GM19043 (cell line): ENCODE results near the gene GMPS.
"Not testable (repeated sequence)": the region's sequence is repeated elsewhere in the genome, so short reads cannot be mapped to it uniquely, and the experiment has no call there.

Experiments
- ATAC-seq: cut with Tn5 transposase; IDR thresholded peaks from one replicate; pipeline ENCODE4 v1.9.1; 2021; ENCODE audit warnings: low read depth; ENCODE audit not compliant: unreplicated experiment

GMPS gene

DNA sequence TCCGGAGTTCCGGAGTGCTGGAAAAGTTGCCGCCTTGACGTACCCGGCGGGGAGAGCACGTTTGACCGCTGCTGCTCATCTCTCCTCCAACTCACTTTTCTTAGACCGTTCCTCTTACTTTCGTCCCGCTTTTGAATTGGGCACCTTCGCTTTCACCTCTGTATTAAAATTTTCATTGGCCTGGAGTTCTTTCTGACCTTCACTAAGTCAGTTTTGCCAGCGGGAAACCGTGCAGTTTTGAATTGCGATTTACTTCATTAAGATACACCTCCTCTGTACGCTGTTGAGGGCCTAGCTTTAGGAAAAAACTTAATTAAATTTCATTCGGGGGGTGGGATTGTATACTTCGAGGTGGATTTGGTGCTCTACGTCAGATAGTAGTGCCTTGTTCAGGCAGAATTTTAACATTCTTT is 1.3 kb downstream of the GMPS start:
- ATAC-seq = peak; percentile 1

DNA sequence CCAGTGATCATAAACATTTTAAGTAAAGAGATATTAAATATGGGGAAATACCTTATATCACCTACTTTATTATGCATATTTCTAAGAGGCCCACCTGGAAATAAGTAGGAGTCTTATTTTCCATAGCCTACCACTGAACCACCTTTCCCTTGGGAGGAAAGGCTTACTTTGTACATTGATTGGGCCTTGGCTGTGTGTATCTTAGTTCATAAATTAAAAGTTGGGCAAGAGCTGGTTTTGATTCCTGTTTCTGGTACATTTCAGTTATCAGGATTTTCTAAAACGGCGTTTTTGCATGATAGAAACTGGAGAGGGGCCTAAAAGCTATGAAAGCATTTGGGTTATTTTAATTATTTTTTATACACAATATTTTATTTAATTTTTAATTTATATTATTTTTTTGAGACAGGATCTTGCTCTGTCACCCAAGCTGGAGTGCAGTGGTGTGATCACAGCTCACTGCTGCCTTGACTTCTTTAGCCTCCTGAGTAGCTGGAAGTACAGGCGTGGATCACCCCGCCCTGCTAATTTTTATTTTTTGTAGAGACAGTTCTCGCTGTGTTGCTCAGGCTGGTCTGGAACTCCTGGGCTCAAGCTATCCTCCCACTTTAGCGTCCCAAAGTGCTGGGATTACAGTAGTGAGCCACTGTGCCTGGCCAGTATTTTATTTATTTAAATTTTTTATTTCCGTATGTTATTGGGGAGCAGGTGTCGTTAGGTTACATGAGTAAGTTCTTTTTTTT is 2.6 kb downstream of the GMPS start:
- ATAC-seq = no peak

DNA sequence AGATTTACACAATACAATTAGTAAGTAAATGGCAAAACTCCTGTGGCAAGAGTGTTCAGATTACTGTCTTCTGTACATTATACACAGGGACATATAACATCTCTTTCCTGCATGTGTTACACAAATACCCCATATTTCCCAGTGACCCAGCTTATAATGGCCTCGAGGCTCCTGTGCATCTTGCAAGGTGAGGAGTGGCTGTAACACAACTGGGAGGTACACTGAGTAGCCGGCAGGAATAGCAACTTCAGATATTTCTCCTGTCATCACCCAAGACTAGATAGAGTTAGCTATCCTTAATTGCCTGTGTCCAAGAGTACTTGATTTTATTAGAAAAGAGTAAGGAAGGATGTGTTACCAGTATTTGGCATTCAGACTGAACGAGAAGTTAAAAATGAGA is 5.6 kb downstream of the GMPS start:
- ATAC-seq = no peak

DNA sequence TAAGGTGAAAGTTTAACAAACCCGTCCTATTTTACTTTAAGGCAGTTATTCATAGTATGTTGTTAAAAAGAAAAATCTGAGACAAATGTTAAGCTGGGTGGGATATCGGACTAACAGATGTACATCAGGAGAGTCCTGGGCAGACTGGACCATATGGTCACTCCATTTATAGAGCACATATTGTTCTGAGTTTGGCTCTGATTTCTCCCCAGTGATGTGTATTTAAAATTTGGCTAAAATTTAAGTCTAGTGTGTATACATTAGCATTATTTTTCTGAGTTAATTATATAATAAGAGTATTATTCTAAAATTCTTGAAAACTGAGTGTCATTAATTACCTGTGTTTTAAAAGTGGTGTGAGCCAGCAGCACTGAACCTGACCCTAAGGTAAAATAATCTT is 6.1 kb downstream of the GMPS start:
- ATAC-seq = no peak

DNA sequence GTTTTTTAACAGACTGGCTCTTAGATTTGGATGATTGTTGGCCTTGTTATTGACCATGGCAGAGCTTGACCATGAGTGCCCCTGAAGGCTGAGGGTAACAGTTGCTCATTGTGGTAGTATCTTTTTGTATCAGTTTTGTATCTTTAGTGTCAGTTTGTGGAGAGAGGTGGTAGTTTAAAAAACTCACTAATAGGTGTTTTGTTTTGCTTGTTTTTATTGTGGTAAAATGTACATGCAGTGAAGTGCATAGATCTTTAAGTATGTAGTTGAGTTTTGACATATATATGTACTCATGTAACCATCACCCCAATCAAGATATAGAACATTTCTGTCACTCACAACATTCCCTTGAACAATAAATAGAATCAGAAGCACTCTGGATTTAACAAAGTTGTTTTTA is 9.8 kb downstream of the GMPS start:
- ATAC-seq = no peak

DNA sequence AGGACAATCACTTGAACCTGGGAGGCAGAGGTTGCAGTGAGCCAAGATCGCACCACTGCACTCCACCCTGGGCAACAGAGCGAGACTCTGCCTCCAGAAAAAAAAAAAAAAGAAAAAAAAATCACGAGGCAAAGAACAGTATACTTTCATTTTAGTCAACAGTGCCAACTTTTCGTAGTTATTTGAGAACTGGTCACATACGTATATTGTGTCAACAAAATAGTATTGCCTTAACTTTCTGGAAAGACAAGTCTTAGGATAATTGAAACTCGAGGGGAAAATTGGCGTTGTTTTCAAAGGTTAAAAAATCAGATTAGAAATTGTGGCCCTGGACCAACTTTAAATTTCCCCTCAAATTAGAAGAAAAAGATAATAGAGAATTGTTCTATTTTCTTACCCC is 13.8 kb downstream of the GMPS start:
- no peak for ATAC-seq

DNA sequence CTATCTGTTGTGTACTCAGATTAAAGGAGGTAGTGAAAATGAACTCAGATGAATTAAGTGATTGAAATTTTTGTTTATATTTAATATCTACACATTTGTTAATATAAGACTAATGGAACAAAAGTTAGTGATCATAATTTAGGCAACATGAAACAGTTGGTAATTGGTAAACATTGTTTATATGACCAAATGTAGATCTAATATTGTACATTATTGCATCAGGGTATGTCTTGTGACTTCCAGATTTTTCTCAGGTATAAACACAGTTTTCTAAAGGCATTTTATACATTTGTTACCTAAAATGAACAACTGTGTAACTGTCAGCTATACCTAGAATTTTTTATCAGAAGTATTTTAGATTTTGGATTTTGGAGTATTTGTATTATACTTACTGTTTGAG is 14.8 kb downstream of the GMPS start:
- no peak for ATAC-seq

DNA sequence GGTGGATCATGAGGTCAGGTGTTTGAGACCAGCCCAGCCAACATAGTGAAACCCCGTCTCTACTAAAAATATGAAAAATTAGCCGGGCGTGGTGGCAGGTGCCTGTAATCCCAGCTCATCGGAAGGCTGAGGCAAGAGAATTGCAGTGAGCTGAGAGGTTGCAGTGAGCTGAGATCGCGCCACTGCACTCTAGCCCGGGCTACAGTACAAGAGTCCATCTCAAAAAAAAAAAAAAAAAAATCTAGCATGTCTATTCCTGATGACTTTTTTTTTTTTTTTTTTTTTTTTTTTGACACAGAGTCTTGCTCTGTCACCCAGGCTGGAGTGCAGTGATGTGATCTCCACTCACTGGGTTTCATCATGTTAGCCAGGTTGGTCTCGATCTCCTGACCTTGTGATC is 15.9 kb downstream of the GMPS start:
- not testable (repeated sequence) for ATAC-seq

DNA sequence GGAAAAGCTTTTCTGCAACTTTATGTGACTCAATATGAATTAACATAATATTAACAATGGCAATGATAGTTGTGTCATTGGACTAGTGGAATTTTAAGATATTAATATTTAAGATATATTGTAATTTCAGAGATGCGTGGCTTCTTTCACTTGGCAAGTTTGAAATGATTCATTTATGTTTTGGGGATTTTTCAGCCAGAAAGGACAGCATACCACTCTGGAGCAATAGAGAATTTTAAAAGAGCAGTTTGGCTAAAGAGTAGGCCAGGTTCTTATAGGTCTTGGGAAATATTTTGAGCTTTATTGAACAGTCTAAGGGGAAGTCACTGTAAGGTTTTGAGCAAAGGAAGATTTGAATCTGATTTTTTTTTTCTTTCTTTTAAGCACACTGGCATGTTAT is 16.5 kb downstream of the GMPS start:
- ATAC-seq = no peak

DNA sequence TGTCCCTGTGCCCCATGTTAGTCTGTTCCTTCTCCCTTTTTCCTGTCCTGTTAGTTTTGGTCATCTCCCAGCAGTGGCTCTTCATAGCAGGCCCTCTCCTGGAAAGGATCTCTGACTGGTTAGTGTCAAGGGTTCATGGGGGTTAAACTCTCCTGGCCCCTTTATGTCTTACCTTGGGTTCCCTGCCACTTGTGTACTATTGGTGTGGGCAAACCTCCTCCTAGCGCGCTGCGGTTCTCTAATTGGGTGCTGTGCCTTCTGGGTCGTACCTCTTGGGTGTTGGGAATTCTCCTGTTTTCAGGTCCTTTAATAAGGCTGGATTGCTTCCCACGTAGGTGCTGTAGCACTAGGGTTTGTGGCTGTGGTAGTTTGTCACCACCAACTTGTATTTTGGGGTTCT is 18.8 kb downstream of the GMPS start:
- no peak for ATAC-seq

DNA sequence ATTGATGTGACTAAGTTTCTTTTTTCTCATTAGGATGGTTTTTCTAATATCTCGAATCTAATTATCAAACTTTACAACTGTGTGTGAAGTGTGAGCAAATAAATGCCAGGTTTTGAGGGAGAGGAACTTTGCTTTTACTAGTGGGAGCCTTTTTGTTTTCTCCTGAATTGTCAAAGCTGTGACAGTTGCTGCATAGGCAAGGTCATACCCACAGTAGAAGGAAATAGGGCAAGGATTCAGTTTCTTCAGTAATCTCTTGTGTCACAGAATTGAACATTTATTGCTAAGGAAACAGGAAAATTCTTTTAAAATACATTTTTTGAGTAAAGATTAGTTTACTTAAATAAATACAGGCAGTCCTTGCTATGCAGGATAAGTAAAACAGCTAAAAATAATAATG is 19.5 kb downstream of the GMPS start:
- ATAC-seq = no peak

DNA sequence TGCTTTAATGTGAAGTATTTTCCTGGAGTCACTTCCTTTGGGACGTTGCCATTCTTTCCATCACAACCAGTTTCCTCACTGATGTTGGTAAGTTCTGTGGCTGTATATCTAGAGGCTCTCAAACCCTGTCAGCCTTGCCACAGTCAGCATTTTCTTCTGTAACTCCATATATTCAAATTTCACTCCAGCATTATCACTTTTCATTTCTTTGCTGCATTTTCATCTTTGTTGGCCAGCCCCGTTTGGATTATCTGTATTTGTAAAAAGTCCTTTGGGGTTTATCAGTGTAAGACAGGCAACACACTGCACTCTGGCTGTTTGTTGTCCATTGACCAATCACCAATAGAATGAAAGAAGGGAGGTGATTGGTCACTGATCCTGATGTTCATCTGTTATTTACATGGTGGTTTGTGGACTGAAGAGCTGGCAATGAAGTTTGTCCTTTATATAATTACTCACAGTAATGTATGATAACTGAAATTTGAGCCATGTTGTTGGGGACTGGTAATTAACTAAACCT is 20.3 kb downstream of the GMPS start:
- no peak for ATAC-seq

DNA sequence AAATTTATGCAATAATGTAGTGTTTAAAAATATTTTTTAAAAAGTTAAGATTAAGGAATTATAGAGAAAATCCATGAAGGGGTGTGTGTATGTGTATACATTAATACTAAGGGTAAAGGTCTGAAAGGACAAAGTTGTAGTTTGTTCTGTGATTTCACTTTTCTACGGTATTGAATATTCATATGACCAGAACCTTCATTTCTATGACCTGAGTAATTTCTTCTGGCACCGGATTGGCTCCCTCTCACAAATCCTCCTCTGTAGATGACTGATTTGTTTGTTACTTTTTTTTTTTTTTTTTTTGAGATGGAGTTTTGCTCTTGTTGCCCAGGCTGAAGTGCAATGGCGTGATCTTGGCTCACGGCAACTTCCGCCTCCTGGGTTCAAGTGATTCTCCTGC is 20.9 kb downstream of the GMPS start:
- ATAC-seq = no peak

DNA sequence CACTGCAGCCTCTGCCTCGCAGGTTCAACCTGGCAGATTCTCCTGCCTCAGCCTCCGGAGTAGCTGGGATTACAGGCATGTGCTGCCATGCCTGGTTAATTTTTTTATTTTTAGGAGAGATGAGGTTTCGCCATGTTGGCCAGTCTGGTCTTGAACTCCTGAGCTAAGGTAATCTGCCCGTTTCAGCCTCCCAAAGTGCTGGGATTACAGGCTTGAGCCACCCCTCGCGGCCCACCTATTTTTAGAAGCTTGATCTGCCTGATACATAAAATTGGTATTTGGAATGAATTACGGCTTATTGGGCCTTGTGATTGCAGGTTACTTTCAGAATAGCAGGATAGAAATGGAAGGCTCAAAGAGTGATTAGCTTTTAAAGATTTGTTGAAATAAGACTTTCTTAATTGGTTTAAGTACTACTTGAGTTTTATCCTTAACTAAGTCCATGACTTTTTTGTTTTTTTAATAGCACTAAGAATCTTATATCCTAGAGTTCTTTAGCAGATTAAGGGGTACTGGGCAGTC is 25.0 kb downstream of the GMPS start:
- no peak for ATAC-seq

DNA sequence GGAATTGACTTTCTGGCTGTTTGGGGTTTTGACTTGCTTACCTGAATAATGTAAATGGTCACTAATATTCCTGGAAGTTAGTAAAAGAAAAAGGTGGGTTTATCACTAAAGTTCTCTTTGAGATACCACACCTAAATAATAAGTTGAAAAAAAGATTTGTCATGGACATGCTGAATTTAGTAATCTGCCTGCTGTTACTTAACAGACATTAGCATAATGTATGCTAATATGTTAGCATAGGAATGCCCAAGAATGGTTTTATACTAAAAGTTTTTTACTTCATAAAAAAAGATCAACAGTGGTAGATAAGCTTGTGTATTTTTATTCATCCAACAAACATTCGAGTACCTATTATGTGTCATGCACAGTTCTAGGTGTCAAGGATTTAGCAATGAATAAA is 36.5 kb downstream of the GMPS start:
- ATAC-seq = no peak

DNA sequence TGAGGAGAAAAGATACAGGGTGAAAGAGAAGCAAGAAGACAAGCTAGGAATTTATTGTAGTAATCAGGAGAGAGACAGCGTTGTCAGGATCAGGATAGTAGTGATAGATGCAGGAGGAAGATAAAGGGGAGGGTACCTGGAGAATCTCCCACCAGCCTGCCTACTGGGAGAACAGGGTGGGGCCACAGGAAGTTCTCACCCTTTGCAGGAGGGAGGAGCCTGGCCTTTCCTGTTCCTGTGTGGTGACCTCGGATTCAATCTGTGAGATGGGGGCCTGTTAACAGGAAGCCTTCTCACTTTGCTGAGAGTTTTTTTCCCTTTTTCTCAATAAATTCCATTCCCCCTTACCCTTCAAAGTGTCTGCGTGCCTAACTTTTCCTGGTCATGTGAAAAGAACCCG is 37.6 kb downstream of the GMPS start:
- ATAC-seq = no peak

DNA sequence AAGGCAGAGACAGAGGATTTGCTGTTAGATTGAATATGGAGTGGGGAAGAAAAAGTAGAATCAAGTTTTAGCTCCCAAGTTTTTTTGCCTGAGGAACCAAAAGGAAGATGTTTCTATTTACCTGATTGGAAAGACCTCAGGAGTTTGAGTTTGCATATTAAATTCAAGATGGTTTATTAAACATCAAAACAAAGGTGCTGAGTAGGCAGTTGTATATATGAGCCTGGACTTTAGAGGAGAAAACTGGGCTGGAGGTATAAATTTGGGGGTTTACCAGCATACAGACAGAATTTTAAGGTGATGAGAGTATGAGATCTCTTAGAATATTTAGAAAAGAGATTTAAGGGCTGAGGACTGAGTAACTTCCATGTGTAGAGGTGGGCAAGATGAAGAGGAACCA is 38.2 kb downstream of the GMPS start:
- no peak for ATAC-seq

DNA sequence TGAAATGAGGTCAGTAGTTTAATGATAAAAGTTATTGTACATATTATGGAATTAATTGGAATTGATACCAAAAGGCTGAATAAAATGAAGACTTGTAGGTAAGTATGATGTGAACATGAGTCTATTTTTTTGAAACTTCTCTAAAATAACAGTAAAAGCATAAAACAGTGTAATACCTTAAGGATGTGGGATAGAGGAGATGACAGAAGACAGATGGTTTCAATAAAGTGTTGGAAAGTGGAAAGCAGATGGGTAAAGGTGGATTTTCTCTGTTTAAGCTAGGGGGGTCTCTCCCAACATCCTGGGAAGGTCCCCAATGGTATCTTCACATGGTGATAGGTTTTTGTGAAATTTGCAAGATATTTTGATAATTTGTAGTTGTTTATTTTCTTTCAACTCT is 41.6 kb downstream of the GMPS start:
- ATAC-seq = no peak

DNA sequence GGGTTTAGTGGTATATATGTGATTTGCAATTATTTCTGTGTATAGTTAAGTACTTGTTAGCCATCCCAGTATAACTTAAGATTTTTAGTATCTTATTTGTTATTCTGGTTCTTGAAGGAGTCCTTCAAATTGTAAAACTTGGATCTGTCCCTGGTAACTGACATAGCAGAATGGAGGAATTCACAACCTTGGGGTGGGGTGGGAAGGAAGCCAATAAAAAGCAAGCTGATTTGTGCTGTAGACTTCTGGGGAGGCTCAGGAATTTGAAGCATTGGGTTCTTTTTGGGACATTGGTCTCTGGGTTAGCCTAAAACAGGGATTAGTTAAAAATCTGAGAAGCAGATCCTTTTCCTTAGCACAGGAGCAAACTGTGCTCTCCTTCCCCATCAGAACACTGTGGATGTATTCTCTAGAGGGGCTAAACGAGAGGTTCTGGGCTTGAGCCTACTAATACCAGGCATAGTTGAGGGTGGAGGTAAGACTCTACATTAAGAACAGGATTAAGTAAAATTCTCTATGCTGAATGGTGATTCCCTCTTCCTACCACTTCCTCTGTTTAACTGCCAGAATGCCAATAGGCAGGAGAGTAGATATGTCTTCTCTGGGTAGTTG is 42.2 kb downstream of the GMPS start:
- no peak for ATAC-seq

DNA sequence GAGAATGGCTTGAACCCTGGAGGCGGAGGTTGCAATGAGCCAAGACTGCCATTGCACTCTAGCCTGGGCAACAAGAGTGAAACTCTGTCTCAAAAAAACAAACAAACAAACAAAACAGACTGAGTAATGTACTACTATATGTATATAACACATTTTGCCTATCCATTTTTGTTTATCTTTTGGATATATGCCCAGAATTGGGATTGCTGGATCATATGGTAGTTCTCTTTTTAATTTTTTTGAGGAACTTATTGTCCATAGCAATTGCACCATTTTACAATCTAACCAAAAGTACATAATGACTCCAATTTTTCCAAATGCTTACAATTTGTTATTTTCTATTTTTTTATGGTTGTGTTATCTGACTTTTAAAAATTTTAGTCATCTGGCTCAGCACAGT is 47.3 kb downstream of the GMPS start:
- ATAC-seq = no peak

DNA sequence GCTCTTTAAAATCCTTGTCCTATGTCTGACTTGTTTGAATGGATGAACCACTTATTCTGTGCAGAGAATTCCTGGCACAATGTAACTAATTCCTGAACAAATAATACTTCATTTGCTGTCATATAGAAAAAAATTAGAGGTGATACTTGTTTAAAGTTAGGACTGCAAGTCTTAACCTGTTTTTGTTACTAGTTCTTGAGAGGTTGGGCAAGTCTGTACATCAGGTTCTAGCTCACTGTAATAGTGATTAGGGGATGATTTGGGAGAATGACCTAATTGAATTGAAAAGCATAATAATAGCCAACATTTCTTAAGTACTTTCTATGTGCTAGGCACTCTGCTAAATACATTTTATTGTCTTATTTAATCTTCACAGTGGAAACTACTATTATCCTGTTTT is 49.3 kb downstream of the GMPS start:
- no peak for ATAC-seq

DNA sequence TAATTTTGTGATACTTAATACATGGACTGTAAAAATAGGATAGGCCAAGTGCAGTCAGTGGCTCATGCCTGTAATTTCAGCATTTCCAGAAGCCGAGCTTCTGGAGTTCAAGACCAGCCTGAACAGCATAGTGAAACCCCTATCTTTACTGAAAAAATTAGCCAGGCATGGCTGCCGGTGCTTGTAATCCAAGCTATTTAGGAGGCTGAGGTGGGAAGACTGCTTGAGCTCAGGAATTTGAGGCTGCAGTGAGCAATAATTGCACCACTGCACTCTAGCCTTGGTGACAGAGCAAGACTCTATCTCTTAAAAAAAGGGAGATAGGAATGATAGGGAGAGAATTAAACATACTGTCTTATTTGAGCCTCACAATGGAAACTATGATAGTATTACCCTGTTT is 51.0 kb downstream of the GMPS start:
- ATAC-seq = no peak
